ENCODE measurements around the gene RO60.

DNA sequence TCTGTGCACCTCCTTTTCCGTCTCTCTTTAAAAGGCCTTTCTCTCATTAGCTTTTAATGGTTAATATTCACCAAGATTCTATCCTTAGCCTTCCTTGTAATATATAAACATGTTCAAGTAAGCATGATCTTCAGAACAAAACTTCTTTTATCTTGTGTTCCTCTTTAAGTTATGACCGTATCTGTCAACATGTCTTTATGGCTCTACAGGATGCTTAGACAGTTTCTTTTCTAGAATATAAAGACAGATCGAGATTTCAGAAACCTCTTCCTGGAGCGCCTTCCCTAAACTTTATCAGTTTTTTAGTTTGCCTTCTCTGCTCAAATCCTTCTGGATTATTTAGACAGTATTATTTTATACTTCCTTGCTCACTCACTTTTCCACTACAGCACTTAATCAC is 7.2 kb downstream of the RO60 start:
- TF ChIP-seq, protein P1, sequence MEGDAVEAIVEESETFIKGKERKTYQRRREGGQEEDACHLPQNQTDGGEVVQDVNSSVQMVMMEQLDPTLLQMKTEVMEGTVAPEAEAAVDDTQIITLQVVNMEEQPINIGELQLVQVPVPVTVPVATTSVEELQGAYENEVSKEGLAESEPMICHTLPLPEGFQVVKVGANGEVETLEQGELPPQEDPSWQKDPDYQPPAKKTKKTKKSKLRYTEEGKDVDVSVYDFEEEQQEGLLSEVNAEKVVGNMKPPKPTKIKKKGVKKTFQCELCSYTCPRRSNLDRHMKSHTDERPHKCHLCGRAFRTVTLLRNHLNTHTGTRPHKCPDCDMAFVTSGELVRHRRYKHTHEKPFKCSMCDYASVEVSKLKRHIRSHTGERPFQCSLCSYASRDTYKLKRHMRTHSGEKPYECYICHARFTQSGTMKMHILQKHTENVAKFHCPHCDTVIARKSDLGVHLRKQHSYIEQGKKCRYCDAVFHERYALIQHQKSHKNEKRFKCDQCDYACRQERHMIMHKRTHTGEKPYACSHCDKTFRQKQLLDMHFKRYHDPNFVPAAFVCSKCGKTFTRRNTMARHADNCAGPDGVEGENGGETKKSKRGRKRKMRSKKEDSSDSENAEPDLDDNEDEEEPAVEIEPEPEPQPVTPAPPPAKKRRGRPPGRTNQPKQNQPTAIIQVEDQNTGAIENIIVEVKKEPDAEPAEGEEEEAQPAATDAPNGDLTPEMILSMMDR (IDR thresholded peaks at IDR 0.05), result no peak
- TF ChIP-seq EZH2 (IDR thresholded peaks at IDR 0.05) (no peak), EZH2phosphoT487 (IDR thresholded peaks at IDR 0.05) (no peak)
